Activated T-cell treated with anti-CD3 and anti-CD28 coated beads for 24 hours (primary cell): Measurements from ENCODE around the gene DGKQ.
A peak's percentile ranks its signal among the peaks of the same experiment; 100 is the strongest.
"Not testable (repeated sequence)": the region's sequence is repeated elsewhere in the genome, so short reads cannot be mapped to it uniquely, and the experiment has no call there.

Source experiments
- DNase-seq: peaks from one replicate; pipeline ENCODE4 v3.0.0-alpha.2; 2020; ENCODE audit warnings: low read depth

Gene DGKQ

DNA sequence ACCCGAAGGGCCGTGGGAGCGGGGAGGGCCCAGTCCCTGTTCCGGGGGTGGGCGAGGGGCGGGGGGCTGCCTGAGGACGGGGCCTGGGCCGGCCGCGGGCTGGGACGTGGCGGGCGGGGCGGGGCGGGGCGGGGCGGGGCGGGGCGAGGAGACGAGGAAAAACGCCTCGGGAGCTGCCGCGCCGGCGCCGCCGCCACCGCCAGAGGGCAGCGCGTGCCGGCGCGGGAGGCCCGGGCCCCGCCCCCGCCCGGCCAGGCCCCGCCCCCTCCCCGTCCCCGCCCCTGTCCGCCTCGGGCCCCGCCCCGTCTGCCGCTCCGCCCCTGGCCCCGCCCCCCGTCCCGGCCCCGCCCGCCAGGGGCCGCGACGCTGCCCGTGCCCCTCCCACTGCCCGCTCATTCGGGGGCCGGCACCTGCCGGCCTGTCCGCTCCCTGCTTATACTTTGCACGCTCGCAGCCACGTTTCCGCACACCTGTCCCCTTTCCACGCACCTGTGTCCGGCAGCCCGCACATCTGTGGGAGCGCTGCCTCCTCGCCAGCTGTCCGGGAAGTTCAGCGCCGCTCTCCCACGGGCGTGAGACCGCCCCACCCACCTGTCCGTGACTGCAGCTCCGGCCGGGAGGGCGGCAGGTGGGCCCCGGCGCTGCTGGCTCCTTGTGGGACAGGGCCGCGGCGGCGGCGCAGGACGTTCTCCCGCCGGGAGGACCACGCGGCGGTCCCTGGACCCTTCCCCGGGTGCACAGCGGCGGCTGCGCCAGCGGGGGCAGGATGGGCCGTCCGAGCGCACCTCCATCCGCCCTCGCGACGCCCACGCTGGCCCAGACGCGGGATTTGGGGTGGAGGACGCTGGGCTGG is 36.4 kb upstream of the DGKQ start:
- DNase-seq: peak; percentile 65

DNA sequence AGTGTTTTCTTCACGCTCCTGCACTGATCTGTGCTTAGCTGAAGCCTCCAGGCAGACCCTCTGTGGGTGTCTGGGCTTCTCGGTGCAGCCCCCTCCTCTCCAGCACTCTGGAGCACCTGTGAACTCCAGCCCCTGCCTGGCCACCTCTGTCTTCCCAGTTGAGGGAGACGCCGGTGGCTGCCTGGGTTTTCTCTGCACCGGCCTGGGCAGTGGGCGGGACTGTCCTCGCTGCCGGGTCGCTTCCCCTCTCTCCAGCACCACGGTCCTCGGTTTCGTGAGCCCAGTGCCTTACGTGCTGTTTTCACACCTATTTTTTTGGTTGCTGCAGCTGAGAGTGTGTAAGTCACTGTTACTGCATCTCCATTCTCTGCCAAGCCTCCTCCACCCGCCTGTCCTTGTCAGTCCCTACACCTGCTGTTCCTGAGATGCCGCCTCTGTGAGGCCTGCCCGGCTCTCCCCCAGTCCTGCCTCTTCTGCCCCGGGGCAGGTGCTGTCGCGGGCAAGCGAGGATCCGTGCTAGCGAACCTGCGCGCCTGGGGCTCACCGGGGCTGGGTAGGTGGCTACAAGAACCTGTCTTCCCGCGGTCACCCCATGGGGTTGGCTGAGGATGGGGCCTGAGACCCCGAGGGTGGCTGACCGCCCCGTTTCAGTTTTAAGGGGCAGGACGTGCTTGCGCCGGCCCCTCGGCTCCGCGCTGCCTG is 35.6 kb upstream of the DGKQ start:
- DNase-seq: no peak

DNA sequence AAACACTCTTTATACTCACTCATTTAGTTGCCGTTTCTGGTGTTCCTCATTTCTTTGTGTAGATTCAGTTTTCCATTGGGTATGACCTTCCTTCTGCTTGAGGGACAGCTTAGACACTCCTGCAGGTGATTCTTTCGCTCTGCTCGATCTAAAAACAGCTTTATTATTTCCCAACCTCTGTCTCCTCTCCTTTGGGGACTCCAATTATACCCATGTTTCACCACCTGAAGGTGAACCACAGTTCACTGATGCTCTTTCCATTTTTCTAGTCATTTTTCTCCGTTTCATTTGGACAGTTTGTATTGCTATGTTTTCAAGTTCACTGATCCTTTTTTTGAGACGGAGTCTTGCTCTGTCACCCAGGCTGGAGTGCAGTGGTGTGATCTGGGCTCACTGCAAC is 33.5 kb upstream of the DGKQ start:
- DNase-seq: no peak

DNA sequence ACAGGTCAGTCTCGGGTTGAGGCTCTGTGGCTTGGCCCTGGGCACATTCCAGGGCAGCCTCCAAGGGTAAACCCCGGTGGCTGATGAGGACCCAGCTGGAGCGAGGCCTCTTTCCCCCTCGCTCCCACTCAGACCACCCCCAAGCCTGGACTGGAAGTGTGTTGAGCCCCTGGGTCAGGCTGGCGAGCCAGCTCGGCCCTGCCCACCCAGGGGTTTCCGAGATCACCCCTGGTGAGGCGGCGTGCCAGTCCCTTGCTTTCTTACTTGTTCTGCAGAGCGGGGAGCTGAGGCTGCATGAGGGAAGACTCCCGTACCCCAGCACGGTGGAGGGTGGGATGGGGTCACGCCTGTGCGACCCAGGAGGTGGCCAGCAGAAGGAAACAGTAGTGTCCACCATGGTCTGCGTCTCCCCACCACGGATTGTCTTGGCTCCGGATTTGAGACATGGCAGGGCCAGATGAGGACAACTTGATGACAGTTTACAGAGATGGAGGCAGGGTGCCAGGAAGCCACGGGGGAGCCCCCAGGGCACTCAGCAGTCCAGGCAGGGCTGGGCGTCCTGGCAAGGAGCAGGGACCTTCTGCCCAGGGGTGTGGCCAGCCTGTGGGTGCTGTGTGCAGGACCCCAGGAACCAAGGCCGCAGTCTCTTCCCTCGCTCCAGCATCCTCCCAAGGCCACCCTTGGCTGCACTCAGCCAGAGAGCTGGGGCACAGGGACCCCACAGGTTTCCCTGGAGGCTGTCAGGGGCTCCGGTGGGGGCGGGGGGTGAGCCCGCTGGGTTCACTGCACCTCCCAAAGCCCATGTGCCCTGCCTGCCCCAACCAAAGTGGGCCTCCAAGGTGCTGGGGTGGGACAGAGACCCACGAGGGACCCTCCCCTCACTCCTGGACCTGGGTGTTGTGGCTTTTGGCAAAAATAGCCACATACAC is 31.5 kb upstream of the DGKQ start:
- no peak for DNase-seq

DNA sequence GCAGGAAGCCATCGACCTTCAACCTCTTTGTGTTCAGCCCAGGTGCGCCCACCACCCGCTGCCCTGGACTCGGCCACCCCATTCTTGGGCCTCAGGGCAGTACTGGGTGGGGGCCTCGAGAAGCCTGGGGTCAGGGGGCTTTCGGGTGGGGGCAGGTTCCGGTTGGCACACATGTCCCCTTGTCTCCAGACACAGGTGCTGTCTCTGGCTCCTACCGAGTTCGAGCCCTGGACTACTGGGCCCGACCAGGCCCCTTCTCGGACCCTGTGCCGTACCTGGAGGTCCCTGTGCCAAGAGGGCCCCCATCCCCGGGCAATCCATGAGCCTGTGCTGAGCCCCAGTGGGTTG is 30.7 kb upstream of the DGKQ start:
- no peak for DNase-seq

DNA sequence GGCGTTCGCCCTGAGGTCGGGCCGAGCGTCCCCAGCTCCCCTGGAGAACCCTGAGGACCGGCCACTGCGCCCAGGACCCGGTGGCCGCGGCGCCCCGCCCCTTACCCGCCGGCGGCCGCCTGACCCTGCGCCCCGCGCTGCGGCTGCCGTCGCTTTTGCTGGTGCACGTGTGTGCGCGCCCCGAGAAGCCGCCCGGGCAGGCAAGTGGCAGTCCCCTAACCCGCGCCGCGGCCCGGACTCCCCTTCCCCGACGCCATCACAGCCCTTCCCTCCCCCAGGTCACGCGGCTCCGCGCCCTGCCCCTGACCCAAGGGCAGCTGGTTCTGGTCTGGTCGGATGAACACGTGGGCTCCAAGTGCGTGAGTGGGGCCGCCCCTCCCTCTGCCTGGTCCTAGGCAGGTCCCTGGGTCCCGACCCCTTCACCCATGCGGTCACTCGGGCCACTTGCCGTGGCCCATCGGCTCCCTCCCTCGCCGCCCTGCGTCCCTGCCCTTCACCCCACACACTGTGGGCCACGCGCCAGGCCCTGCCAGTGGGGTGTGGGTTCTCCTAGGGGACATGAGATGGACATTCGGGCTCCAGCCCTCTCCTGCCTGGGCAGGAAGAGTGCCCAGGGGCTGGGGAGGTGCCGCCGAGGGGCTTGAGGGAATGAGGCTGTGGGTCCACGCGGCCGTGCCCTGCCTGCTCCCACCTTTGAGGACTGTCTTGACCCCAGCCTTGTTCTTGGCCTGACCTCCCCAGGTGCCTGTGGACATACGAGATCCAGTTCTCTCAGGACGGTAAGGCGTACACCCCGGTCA is 30.1 kb upstream of the DGKQ start:
- DNase-seq: no peak

DNA sequence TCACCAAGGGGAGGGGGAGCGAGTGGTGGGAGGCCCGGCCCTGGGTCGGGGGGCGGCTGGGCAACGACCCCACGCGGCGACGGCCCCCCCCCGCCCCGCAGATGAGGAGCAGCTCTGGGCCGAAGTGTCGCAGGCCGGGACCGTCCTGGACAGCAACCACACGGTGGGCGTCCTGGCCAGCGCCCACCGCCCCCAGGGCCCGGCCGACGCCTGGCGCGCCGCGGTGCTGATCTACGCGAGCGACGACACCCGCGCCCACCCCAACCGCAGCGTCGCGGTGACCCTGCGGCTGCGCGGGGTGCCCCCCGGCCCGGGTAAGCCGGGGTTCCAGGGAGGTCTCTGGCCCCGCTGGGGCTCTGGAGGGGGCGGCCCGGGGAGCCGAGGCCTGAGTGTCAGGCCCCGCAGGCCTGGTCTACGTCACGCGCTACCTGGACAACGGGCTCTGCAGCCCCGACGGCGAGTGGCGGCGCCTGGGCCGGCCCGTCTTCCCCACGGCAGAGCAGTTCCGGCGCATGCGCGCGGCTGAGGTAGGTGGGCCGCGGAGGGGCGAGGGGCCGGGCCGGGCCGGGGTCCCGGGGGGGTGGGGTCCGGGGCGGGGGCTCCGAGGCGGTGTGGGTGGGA is 29.4 kb upstream of the DGKQ start:
- no peak for DNase-seq

DNA sequence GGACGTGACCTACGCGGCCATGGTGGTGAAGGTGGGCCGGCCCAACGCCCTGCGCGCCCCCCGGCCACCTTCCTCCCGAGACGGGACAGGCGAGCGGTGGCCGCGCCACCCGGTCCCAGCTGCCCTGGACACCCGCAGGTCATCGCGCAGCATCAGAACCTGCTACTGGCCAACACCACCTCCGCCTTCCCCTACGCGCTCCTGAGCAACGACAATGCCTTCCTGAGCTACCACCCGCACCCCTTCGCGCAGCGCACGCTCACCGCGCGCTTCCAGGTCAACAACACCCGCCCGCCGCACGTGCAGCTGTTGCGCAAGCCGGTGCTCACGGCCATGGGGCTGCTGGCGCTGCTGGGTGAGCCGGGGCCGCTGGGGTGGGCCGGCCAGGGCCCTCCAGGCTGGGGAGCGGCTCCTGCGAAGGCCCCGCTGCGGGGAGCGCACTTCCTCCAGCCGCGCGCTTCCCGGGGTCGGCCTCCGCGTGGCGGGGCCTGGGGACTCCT is 28.8 kb upstream of the DGKQ start:
- no peak for DNase-seq

DNA sequence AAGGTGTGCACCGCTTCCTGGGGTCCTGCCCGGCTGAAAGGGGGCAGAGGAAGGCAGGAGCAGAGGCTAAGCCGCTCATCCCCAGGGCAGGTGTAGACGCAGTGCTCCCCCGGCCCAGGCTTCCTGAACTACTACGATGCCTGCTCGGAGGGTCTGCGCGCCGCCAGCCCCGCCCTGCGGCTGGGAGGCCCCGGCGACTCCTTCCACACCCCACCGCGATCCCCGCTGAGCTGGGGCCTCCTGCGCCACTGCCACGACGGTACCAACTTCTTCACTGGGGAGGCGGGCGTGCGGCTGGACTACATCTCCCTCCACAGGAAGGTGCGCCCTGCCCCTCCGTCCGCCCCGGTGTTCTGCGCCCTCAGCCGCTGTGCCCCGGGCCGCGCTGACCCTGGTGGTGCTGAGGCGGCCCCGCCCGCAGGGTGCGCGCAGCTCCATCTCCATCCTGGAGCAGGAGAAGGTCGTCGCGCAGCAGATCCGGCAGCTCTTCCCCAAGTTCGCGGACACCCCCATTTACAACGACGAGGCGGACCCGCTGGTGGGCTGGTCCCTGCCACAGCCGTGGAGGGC is 28.3 kb upstream of the DGKQ start:
- no peak for DNase-seq

DNA sequence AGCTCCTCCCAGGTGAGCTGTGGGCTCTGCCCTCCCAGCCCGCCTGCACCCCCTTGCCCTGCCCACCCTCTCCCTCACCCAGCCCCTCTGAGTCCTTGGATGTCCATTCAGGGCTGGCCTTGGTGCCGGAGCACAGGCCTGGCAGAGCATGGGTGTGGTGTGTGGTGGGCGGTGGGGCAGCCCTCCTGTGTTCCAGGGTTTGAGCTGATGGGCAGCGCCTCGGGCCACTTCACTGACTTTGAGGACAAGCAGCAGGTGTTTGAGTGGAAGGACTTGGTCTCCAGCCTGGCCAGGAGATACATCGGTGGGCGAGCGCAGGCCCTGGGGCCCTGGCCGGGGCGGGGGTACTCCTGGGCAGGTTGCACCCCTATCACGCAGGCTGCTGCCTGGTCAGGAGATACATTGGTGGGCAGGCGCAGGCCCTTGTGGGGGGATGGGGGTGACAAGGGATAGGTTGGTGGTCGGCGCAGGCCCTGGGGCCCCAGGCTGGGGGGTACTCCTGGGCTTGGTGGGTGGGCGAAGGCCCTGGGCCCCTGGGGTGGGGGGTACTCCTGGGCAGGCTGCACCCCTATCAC is 27.4 kb upstream of the DGKQ start:
- no peak for DNase-seq

DNA sequence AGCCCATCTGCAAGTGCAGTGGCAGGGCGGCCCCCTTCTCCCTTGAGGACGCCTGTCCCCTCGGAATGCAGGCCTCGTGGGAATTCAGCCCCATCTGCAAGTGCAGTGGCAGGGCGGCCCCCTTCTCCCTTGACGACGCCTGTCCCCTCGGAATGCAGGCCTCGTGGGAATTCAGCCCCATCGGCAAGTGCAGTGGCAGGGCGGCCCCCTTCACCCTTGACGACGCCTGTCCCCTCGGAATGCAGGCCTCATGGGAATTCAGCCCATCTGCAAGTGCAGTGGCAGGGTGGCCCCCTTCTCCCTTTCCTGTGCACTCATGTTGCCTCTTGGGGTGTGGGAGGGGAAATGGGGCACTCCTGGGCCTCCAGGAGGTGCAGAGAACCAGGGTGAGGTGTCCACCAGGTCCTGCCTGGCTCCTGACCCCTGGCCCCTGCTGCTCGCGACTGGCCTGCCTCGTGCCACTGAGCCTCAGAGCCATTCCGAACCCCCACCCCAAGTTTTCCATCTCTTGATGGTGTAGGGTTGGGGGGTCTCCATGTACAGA is 26.6 kb upstream of the DGKQ start:
- no peak for DNase-seq

DNA sequence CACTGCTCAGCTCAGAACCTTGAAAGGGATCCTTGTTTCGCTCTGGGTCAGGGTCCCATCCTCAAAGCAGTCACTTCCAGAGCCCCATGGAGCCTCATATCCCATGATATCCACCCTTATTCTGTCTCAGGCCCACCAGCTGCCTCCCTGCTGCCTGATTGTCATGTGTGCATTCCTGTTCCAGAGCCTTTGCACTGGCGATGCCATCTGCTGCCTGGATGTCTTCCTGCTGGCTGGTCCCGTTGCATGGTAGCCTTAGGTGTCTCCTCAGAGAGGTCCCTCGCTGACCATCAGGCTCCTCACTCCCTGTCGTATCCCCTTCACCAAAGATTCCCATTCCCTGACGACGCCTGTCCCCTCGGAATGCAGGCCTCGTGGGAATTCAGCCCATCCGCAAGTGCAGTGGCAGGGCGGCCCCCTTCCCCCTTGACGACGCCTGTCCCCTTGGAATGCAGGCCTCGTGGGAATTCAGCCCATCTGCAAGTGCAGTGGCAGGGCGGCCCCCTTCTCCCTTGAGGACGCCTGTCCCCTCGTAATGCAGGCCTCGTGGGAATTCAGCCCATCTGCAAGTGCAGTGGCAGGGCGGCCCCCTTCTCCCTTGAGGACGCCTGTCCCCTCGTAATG is 26.0 kb upstream of the DGKQ start:
- DNase-seq: not testable (repeated sequence)

DNA sequence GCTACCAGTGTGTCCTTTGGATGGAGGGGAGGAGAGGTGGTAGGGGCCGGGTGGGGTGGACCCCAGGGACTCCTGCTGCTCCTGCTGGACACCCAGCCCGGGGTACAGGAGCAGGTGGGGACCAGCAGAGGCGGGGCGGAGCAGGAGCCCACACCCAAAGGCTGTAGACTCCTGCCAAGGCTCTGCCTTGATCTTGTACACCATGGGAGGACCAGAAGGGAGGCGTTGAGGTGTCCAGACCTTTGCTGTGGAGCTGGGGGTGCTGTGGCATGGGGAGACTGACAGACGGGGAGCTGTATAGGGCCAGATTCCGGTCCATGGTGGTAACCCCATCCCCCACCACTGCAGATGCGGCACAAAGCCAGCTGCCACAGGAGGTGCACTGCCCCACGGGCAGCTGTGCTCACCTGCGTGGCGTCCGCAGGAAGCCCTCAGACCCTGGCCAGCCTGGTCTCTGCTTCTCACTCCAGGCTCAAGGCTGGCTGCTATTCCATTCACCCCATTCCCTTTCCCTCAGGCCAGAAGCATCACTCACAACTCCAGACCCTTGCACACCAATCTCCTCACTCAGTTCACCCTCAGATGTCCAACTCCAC is 24.8 kb upstream of the DGKQ start:
- no peak for DNase-seq

DNA sequence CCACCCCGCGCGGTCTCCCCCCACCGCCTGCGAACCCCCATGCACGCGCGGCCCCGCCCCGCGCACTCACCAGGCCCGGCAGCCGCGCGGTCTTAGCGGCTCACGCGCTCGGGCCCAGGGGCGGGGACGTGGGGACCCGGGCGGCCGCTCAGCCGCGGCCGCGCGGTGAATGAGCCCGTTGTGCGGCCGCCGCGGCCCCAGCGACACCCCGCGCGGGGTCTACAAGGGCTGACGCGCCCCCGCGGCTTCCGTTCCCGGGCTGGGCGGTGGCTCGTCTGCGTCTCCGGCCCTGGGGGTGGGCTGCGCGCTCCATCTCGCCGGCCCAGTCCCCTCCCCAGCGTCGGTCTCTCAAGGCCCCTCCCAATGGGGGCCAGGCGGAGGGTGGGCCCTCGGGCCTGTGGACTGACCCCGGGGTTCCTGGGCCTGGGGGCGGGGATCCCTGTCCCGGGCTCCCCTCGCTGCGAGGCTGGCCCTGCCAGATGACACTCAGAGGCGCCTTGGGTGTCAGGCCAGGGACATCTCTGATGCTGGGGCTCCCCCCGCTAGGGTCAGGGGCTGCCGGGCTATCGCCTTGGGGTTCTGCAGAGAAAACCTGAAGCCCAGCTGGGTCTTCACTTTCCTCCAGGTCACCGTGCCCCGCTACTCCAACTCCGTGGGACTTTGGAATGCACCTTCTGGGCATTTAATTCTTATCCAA is 24.2 kb upstream of the DGKQ start:
- no peak for DNase-seq

DNA sequence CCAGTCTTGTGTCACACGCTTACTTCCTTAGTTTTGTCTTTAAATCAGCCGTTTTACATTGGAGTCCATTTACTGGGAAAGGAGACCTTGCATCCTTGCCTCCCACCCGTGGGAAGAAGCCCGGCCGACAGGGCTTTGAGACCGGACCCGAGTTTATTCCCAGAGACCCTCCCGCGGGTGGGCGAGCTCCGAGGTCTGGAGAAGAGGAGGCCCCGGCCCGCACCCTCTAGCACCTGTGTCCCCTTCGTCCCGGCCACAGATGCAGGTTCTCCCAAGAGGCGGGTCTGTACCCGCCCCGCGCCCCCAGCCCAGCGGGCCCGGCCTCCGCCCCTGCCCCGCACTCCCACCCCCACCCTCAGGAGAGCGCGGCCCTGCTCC is 23.6 kb upstream of the DGKQ start:
- no peak for DNase-seq

DNA sequence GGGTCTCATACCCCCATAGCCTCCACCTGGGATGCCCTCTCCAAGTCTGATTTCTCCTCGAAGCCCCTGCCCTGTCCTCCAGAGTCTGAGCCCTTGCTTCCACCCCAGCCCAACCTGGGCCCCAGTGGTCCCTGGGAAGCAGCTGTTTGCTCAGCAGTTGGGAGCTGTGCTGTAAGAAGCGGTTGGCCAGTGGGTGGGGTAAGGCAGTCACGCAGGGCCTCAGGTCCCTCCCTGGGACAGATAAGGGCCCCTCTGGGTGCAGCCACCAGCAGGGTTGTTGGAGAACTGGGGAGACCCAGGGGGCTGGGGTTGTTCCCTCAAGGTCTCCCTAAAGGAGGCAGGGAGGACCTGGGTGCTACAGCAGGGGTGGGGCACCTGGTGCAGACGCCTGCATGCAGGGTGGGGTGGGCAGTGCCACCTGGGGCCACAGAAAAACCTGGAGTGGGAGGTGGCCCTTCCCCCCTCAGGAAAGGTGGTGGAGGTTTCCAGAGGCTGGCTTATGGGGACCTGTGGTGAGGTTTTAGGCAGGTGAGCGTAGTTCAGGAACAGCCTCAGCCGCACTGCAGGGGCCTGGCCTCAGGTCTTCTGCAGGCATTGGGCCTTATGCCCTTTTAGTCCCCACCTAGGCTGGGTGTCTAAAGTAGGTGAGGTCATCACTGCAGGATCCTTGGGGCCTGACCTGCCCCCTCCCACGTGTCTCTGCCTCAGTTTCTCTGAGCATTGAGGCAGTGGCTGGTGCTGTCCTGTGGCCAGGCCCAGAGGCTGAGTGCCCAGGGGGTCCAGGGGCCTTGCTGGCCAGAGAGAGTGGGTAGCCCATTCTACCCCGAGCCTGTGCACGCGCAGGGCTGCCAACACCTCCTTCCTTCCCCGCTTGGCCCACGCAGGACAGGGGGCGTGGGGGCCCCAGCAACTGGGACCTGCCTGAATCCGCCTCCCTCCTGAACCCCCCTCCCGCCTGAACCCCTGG is 22.9 kb upstream of the DGKQ start:
- no peak for DNase-seq

DNA sequence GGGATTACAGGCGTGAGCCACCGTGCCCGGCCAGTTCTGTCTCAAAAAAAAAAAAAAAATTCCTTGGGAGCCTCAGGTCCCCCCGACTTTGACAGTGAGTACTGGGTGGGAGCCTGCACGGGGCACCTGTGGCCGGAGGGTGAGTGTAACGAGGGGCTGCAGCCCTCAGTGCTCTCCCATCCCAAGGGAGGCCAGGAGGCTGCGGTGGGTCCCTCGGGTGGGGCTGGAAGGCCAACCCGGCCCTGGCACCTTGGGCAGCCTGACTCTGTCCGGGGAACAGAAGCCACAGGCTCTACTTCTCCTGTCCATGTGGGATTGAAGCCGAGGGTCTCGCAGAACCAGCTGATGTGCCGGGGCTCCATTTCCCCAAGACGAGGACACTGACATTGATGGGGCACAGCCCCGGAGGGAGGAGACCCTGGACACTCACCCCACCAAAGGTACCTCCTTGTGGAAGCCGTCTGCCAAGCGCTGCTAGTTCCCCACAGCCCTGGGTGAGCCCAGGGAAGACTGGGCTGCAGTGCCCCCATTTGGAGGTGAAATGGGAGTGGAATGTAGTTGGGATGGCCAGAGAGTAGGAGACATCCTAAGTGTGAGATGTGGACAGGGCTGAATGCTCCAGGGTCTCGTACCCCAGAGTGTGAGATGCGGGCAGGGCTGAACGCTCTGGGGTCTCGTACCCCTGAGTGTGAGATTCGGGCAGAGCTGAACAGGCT is 22.1 kb upstream of the DGKQ start:
- no peak for DNase-seq
